Keratinocyte (primary cell): ENCODE results near the gene GRHPR. TPM values are rescaled to one million over a fixed set of nuclear protein-coding genes. Genes with fewer than 3 reads are reported as not detected.
A peak's percentile ranks its signal among the peaks of the same experiment; 100 is the strongest.

Experiments
- DNase-seq: peaks from one replicate; pipeline ENCODE4 v3.0.0-alpha.2; 2011; ENCODE audit warnings: low read depth, missing footprints, low spot score
- FAIRE-seq: peaks from 2 replicates; lab custom pipeline; 2011; peaks lifted over from hg19 to GRCh38; lab: Jason Lieb, UNC
- H2AFZ ChIP-seq: 2 replicates; pipeline ENCODE4 v1.6.0; 2012; ENCODE audit warnings: low read length, control low read depth, inconsistent platforms; ENCODE audit not compliant: control insufficient read depth
- H3K27ac ChIP-seq: 2 replicates; pipeline ENCODE4 v1.5.1; 2011; ENCODE audit warnings: low read length; ENCODE audit not compliant: control insufficient read depth, insufficient read depth
- H3K27me3 ChIP-seq: 3 replicates; pipeline ENCODE4 v1.6.0; 2011; ENCODE audit warnings: low read length; ENCODE audit not compliant: control insufficient read depth, insufficient read depth; ENCODE audit errors: extremely low read depth
- H3K36me3 ChIP-seq, 2 experiments: 2 replicates in 1 of 2; 3 replicates in 1 of 2; pipeline ENCODE4 v1.5.1; 2011; ENCODE audit warnings: low read length in 2 of 2, mild to moderate bottlenecking in 1 of 2; ENCODE audit not compliant: control insufficient read depth in 2 of 2, insufficient read depth in 2 of 2; ENCODE audit errors: extremely low read depth in 1 of 2
- H3K4me1 ChIP-seq: 3 replicates; pipeline ENCODE4 v1.5.1; 2011; ENCODE audit warnings: low read length; ENCODE audit not compliant: control insufficient read depth, insufficient read depth; ENCODE audit errors: extremely low read depth
- H3K4me2 ChIP-seq: 3 replicates; pipeline ENCODE4 v1.6.0; 2011; ENCODE audit warnings: low read depth, low read length; ENCODE audit not compliant: control insufficient read depth, insufficient read depth; ENCODE audit errors: extremely low read depth
- H3K4me3 ChIP-seq, 3 experiments: fragments of 200-600 bp in 1 of 3; sonication (generic) in 1 of 3; 2 replicates in 2 of 3; 3 replicates in 1 of 3; pipeline ENCODE4 v1.5.1; 2011 to 2016; ENCODE audit warnings: low read length in 3 of 3, mild to moderate bottlenecking in 3 of 3, control low read depth in 2 of 3, inconsistent platforms in 1 of 3, low read depth in 1 of 3, mixed read lengths in 1 of 3, mixed run types in 1 of 3, moderate library complexity in 1 of 3; ENCODE audit not compliant: control insufficient read depth in 2 of 3, insufficient read depth in 2 of 3; ENCODE audit errors: extremely low read depth in 1 of 3
- H3K79me2 ChIP-seq: 2 replicates; pipeline ENCODE4 v1.6.0; 2012; ENCODE audit warnings: low read length; ENCODE audit not compliant: control insufficient read depth, insufficient read depth
- H3K9ac ChIP-seq: 3 replicates; pipeline ENCODE4 v1.6.0; 2011; ENCODE audit warnings: low read length; ENCODE audit not compliant: control insufficient read depth, insufficient read depth; ENCODE audit errors: extremely low read depth
- H3K9me1 ChIP-seq: 3 replicates; pipeline ENCODE4 v1.6.0; 2011; ENCODE audit warnings: low read length; ENCODE audit not compliant: control insufficient read depth, insufficient read depth; ENCODE audit errors: extremely low read depth
- H3K9me3 ChIP-seq: 2 replicates; pipeline ENCODE4 v1.5.1; 2012; ENCODE audit warnings: low read depth, low read length; ENCODE audit not compliant: control insufficient read depth
- H4K20me1 ChIP-seq: 3 replicates; pipeline ENCODE4 v1.6.0; 2011; ENCODE audit warnings: low read length; ENCODE audit not compliant: control insufficient read depth, insufficient read depth; ENCODE audit errors: extremely low read depth
- EZH2 ChIP-seq: IDR thresholded peaks from one replicate; pipeline ENCODE4 v1.6.1; 2012; ENCODE audit warnings: inconsistent platforms, mild to moderate bottlenecking, low read length, moderate library complexity
- dilution Hi-C: fragments of 300-500 bp; cut with MboI; formaldehyde crosslinking; loops from one replicate; pipeline ENCODE4 v1.7.0; 2020; ENCODE audit warnings: low sequenced_read_pairs; ENCODE audit not compliant: extremely low pct_ligation_motif_present
- polyA plus RNA-seq, 5 experiments: library from polyadenylated mRNA; depleted of rRNA in 3 of 5; stranded (reverse) in 3 of 5; stranded (forward) in 1 of 5; unstranded in 1 of 5; fragments of >200 nt; gene quantifications; 1 replicate in 1 of 5; 2 replicates in 3 of 5; 3 replicates in 1 of 5; pipeline versions ENCODE4 v1.2.1 to v1.2.3, GENCODE V29; 2011 to 2012; ENCODE audit warnings: missing spikeins in 2 of 5, low read depth in 1 of 5, low replicate concordance in 1 of 5
- TF ChIP-seq, protein P1 (sequence below), 3 experiments: IDR thresholded peaks in 1 of 3; conservative IDR thresholded peaks in 1 of 3; optimal IDR thresholded peaks in 1 of 3; 2 replicates in 2 of 3; 3 replicates in 1 of 3; pipeline versions ENCODE3 to v1.5.1; 2011; ENCODE audit warnings: low read length in 3 of 3, mild to moderate bottlenecking in 3 of 3, moderate library complexity in 2 of 3, control low read depth in 1 of 3, inconsistent platforms in 1 of 3; ENCODE audit not compliant: insufficient read depth in 2 of 3; ENCODE audit errors: extremely low read depth in 1 of 3

GRHPR gene
- polyA plus RNA-seq, 1 donor (not counting 4 experiments of a cell fraction or from before 2014, with no cell fraction given) = 116 TPM

DNA sequence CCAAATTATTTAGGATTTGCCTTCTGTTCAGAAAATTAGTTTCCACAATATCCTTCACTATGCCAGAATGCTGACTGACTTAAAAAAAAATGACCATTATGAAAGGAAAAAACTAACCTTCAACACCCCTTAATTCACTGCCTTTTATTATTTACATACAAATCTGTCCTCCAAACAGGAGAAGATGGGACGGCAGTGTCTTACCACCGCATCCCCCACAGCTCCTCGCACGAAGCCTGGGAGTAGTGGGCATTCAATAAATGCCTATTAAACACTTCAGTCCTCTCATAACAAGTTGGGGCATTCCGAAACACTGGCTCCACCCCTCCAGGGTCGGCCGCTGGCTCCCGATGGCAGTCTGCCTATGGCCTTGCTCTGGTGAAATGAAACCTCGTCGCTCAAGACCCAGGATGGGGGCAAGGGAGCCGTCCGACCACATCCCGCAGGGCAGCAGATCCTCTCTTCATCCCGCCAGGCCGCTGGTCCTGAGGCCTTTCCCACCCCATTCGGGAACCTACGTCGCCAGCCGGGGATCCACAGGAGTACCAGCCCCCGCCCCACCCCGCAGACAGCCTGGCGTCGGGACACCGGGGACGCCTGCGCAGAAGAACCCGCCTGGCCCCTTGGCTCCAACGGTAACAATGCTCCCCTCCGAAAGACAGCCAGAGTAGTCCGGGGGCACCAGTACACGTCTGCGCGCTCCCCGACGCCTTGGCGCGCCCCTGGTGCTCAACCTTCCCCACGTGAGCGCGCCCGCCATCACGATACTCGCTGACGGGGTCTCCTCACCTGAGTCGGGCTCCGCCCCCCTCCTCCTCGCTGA is 42.1 kb downstream of the GRHPR start:
- Histone ChIP-seq H3K9me3 (no peaks in the 10 kb centered on the region), H3K9ac (peak overlapping the region; percentile 93), H3K36me3 (no peaks in the 10 kb centered on the region), H3K79me2 (peaks cover 45% of the 10 kb centered on the region), H3K27me3 (no peaks in the 10 kb centered on the region), H3K9me1 (no peaks in the 10 kb centered on the region), H2AFZ (peak overlapping the region; percentile 83), H3K4me3 (peak overlapping the region; percentile 66 to 85 (median 82)), H3K4me2 (peak overlapping the region; percentile 96), H4K20me1 (no peaks in the 10 kb centered on the region), H3K4me1 (peaks cover 22% of the 10 kb centered on the region), H3K27ac (peak overlapping the region; percentile 95)
- FAIRE-seq (peak; percentile 48), DNase-seq (no peak)
- dilution Hi-C loops = no loop called here
- TF ChIP-seq EZH2 = no peak
- TF ChIP-seq, protein P1, sequence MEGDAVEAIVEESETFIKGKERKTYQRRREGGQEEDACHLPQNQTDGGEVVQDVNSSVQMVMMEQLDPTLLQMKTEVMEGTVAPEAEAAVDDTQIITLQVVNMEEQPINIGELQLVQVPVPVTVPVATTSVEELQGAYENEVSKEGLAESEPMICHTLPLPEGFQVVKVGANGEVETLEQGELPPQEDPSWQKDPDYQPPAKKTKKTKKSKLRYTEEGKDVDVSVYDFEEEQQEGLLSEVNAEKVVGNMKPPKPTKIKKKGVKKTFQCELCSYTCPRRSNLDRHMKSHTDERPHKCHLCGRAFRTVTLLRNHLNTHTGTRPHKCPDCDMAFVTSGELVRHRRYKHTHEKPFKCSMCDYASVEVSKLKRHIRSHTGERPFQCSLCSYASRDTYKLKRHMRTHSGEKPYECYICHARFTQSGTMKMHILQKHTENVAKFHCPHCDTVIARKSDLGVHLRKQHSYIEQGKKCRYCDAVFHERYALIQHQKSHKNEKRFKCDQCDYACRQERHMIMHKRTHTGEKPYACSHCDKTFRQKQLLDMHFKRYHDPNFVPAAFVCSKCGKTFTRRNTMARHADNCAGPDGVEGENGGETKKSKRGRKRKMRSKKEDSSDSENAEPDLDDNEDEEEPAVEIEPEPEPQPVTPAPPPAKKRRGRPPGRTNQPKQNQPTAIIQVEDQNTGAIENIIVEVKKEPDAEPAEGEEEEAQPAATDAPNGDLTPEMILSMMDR (optimal IDR thresholded peaks at IDR 0.05 in 1 of 3, IDR thresholded peaks at IDR 0.05 in 1 of 3, conservative IDR thresholded peaks at IDR 0.05 in 1 of 3; ENCODE audit: extremely low read depth in 1 of 3, insufficient read depth in 2 of 3, low read length in 3 of 3) = no peak

DNA sequence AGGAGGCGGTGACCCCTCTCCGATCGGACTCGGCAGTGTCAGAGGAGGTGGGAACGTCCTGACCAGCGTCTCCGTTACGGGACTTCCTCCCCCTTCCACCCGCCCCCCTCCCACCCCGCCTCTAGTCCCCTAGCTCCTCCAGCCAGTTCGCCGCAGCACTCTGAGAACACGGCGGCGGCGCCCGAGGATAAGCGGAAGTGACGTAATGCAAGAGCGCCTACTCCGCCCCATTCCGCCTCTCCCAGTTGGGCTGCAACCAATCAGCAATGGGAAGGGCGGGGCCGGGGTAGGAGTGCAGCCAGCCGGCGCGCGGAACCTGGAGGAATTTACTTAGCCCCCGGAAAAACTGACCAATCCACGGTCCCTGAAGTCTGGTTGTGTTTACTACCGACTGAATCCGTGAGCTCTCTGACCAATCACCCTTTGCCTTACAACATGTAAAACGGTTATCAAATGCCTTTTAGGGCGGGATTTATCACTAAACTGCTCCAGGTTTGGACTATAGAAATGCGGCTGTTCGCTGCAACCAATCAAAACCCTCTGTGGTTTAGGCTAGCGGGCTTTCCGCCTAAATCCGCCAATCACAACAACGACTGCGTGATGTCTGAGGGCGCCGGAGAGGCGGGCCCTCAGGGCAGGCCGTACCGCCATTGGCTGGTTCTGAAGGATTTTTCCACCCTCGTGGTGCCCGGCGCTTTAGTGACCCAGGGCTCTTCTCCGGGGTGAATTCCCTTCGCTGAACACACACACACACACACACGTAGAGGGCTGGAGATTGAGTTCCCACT is 42.9 kb downstream of the GRHPR start, which contains the start of gene ZBTB5:
Gene ZBTB5, minus strand, starts transcription at position 202 of the 788 bp plus-strand sequence. CDS start 22,899 bp downstream, outside the sequence.
- H3K27me3 ChIP-seq = no peaks in the 10 kb centered on the region
- H3K27ac ChIP-seq = peak within 1 kb of the TSS; percentile 95
- peaks cover 39% of the 10 kb centered on the region for H3K79me2 ChIP-seq
- no peaks in the 10 kb centered on the region for H4K20me1 ChIP-seq
- peak within 1 kb of the TSS; percentile 82 to 85 (median 84) for H3K4me3 ChIP-seq
- dilution Hi-C loops = no loop called here
- no peaks in the 10 kb centered on the region for H3K36me3 ChIP-seq
- peak; percentile 98 for DNase-seq
- FAIRE-seq = peak; percentile 84
- no peak for TF ChIP-seq EZH2
- TF ChIP-seq, protein P1 (optimal IDR thresholded peaks at IDR 0.05 in 1 of 3, IDR thresholded peaks at IDR 0.05 in 1 of 3, conservative IDR thresholded peaks at IDR 0.05 in 1 of 3; ENCODE audit: extremely low read depth in 1 of 3, insufficient read depth in 2 of 3, low read length in 3 of 3) = no peak
- no peaks in the 10 kb centered on the region for H3K9me1 ChIP-seq
- H3K9ac ChIP-seq = peak within 1 kb of the TSS; percentile 93
- peak within 1 kb of the TSS; percentile 83 for H2AFZ ChIP-seq
- H3K4me2 ChIP-seq = peak within 1 kb of the TSS; percentile 96
- no peaks in the 10 kb centered on the region for H3K9me3 ChIP-seq
- peaks cover 22% of the 10 kb centered on the region for H3K4me1 ChIP-seq
